ENCODE data around the gene IGSF21. TPM values are rescaled to one million over a fixed set of nuclear protein-coding genes. Genes with fewer than 3 reads are reported as not detected.

IGSF21 gene
- total RNA-seq, 1 experiment from 2014 or later = 5.2 TPM

DNA sequence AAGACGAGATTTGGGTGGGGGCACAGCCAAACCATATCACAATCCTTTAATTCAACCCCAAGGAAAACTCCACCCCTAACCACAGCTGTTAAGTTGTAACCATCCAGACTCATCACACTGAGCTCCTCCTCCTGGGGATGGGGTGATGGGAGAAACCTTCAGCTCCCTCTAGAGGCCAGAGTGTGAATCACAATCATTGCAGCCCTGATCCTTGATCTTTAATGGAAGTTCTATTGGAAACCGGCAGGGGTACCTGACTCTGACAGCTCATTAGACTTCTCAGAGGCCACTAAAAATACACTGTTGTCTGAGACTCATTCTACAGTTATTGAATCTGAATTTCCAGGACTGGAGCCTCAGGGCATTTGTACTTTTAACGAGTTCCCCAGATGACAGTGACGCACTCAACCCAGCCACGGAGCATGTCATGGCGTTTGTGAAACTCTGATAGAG is 127.2 kb downstream of the IGSF21 start:
- no peak overlapping the region for H3K27ac ChIP-seq (ENCODE audit: insufficient read length, low read depth, low read length)
- H3K4ac ChIP-seq (ENCODE audit: low read depth, low read length) = no peak overlapping the region
- H3K27ac Mint-ChIP-seq = peak overlapping the region in 2 of 3 experiments; percentile 29 to 67; a peak in 2 of 7 replicates
- no peaks in the 10 kb centered on the region for H3K27me3 ChIP-seq (ENCODE audit: insufficient read depth, low read length)
- peaks cover 11 to 25% (median 21%) of the 10 kb centered on the region in 3 experiments for H3K36me3 Mint-ChIP-seq (ENCODE audit: insufficient read depth in 1 of 3, low read depth in 3 of 3)
- H3K9me3 Mint-ChIP-seq = peaks cover 20 to 22% of the 10 kb centered on the region in 2 experiments
- TF ChIP-seq, protein P1, sequence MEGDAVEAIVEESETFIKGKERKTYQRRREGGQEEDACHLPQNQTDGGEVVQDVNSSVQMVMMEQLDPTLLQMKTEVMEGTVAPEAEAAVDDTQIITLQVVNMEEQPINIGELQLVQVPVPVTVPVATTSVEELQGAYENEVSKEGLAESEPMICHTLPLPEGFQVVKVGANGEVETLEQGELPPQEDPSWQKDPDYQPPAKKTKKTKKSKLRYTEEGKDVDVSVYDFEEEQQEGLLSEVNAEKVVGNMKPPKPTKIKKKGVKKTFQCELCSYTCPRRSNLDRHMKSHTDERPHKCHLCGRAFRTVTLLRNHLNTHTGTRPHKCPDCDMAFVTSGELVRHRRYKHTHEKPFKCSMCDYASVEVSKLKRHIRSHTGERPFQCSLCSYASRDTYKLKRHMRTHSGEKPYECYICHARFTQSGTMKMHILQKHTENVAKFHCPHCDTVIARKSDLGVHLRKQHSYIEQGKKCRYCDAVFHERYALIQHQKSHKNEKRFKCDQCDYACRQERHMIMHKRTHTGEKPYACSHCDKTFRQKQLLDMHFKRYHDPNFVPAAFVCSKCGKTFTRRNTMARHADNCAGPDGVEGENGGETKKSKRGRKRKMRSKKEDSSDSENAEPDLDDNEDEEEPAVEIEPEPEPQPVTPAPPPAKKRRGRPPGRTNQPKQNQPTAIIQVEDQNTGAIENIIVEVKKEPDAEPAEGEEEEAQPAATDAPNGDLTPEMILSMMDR (conservative IDR thresholded peaks at IDR 0.05) = peak; percentile 92
- H3K79me1 ChIP-seq (ENCODE audit: insufficient read depth, low read depth, low read length, poor library complexity, severe bottlenecking) = no peaks in the 10 kb centered on the region
- no peak overlapping the region for H3K18ac ChIP-seq (ENCODE audit: insufficient read length, low read depth, low read length)
- peak; percentile 84 for DNase-seq
- H4K5ac ChIP-seq (ENCODE audit: insufficient read length, low read depth, low read length) = no peak overlapping the region
- H4K8ac ChIP-seq (replicated peaks; ENCODE audit: insufficient read length, low read depth, low read length) = no peak overlapping the region
- WGBS (ENCODE audit: extremely low coverage, insufficient read length, low lambda C conversion rate) = no CpG with 5 or more reads among the region's 6 CpGs
- no peak overlapping the region for H3K23ac ChIP-seq (ENCODE audit: insufficient read length, low read depth, low read length)
- no peak overlapping the region for H2AFZ ChIP-seq (ENCODE audit: low read length)
- H3K9ac ChIP-seq (ENCODE audit: extremely low read depth, insufficient read length, low read length) = no peak overlapping the region
- peaks cover 19% of the 10 kb centered on the region for H3K4me1 ChIP-seq (ENCODE audit: insufficient read depth, low read length)
- no peak overlapping the region for H2BK120ac ChIP-seq (ENCODE audit: low read depth, low read length, poor library complexity, severe bottlenecking)
- no peak overlapping the region for H3K14ac ChIP-seq (ENCODE audit: insufficient read depth, low read length)
- H3K56ac ChIP-seq (ENCODE audit: insufficient read length, low read depth, low read length) = no peak overlapping the region
- H3T11ph ChIP-seq (ENCODE audit: low read length) = no peak overlapping the region
- H4K20me1 ChIP-seq (ENCODE audit: control insufficient read depth, insufficient read depth, insufficient read length) = no peaks in the 10 kb centered on the region
- no peak overlapping the region for H2BK20ac ChIP-seq (ENCODE audit: low read depth, low read length, poor library complexity, severe bottlenecking)
- no peak overlapping the region for H2AK5ac ChIP-seq (ENCODE audit: insufficient read length, low read length)
- H3K4me2 ChIP-seq (ENCODE audit: insufficient read depth, insufficient read length, low read length) = no peak overlapping the region
- no peak overlapping the region for H3K4me3 Mint-ChIP-seq
- no peaks in the 10 kb centered on the region for H3K23me2 ChIP-seq (ENCODE audit: insufficient read length, low read depth, low read length, poor library complexity, severe bottlenecking)
- H3K79me2 ChIP-seq (ENCODE audit: insufficient read depth, low read length) = no peaks in the 10 kb centered on the region; the same call in 1 of the 2 replicates
- H3K4me1 Mint-ChIP-seq = peaks cover 65 to 67% of the 10 kb centered on the region in 2 experiments
- no peak overlapping the region for H2BK15ac ChIP-seq (ENCODE audit: low read depth, low read length)
- H3K27me3 Mint-ChIP-seq (ENCODE audit: low read depth) = peaks cover 4% of the 10 kb centered on the region
- H4K91ac ChIP-seq (ENCODE audit: insufficient read length, low read depth, low read length) = no peak overlapping the region
- no peak overlapping the region for H2BK12ac ChIP-seq (ENCODE audit: insufficient read length, low read depth, low read length)
- H3K9me3 ChIP-seq (ENCODE audit: control insufficient read depth, low read depth, low read length) = no peaks in the 10 kb centered on the region
- H2BK5ac ChIP-seq (ENCODE audit: insufficient read length, low read length) = no peak overlapping the region

Data from H9 (cell line).